SH-SY5Y (cell line): ENCODE measurements around the gene SETBP1.

ENCODE experiments used
- GATA2 ChIP-seq: IDR thresholded peaks from 2 replicates; pipeline ENCODE4 v1.6.1; 2011; ENCODE audit warnings: mild to moderate bottlenecking, low read depth, low read length
- GATA3 ChIP-seq: IDR thresholded peaks from 2 replicates; pipeline ENCODE4 v1.6.1; 2011; ENCODE audit warnings: low read depth, mild to moderate bottlenecking, low read length, moderate library complexity

Gene SETBP1

DNA sequence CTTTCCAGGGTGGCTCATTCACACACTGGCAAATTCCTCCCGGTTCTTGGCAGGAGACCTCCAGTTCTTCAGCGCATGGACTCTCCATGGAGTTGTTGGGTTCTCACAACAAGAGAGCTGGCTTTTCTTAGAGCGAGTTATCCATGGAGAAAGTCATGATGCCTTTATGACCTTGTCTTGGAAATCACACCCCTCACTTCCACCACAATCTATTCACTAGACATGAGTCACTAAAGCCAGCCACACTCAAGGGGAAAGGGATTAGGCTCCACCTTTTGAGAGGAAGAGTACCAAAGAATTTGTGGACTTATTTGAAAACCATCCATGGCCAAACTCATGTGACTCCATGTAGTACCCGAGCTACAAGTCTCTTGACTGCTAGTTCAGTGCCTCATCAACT is 160.5 kb downstream of the SETBP1 start:
- TF ChIP-seq GATA3 (no peak), GATA2 (no peak)

DNA sequence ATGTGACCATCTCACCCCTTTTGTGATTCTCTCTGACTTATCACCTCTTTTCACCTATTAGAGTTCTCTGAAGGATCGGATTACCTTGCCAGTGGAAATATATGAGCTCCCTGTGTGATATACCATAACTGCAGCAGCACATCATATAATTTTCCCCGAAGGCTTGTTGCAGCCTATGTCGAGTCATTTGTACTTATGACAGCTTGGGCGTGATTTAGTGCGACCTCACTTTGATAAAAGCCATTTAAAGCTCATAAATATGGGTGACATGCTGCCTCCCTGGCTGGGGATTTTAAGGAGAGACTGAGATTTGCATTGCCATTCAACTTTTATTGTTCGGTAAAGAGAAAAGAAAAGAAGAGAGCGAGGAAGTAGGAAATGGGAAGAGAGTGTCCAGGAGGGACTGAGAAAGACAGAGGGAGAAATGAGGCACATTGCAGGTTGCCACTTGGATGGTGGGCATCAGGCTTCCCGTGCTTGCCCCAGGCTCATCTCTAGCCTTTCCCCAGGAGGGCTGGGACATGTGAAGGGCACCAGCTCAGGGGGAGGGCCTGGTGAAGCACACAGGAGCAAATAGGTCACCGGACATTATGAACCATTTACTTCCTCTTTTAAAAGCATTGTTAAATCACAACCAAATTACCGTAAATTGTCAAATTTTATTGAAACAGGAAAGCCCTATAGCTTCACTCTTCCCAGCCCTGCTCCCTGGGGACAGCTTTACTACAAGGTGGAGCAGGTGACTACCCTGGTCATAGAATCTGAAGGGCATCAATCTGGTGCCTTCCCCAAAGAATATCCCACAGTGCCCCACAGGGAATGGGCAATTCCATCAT is 161.3 kb downstream of the SETBP1 start:
- TF ChIP-seq GATA2 (no peak), GATA3 (no peak)

DNA sequence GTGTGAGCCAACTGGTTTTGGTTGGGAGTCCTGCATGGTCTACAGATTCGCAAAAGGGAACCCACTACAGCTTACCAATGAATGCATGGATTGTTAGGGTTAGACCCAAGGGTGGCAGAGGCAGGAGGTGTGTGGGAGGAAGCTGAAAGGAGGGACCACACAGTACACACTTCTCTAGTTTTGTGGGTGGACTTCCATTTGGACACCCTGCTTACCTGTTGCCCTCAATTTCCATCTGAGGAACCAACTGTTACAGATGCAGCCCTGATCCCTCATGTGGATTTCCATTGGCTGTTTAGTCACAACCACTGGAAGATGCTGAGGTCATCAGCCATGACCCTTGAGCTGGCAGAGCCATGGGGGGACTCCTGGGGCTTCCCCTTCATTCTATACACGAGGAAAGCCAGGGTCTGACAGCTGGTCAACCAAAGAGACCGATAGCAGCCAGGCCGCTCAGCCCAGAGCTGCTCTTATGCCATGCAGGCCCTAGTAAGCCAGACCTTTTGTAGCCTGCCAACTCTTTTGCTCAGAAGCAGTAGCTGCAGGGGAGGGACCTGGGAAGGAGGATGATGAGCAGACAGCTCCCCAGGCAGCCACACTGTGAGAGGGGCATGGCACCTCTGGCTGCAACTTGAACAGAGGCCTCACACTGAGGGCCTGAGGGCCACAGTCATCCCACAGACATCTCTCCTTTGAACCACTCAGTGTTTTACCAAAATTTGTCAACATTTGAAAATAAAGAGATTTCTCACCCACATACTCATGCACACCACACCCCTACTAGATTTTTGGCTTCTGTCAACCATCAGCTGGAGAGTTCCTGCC is 162.1 kb downstream of the SETBP1 start:
- TF ChIP-seq GATA2 (no peak), GATA3 (no peak)

DNA sequence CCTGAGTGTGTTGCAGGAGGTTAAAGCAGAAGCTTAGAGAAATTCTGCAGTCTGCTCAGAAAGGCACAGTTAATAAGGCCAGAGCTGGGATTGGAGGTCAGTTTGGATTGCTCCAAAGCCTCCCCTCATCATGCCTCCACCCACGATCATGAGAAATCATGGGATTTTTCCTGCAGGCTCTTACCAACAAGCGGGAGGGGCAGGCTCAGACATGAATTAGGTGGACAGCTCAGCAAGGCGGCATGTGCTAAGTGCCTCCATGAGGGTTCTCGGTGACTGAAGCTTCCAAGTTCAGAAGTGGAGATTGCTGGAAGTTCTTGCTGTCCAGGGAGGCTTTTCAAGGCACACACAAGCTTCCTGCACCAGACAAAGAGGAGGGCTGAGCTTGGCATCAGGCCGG is 163.8 kb downstream of the SETBP1 start:
- TF ChIP-seq GATA3, result no peak
- no peak for TF ChIP-seq GATA2

DNA sequence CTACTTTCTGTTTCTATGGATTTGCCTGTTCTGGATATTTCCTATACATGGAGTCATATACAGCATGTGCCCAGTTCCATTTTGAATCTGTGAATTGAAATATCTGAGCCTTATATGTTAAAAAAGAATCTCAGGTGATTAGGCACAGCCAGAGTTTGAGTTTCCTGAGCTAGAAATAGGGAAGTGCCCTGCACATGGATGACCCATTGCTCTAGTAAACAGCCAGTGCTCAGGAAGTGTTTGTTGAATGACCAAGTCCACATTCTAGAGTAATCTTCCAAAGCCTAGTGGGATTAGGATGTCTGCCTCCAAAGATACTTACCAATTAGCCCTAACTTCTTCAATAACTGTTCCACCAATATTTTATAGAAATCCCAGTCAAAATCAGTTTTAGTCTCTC is 165.8 kb downstream of the SETBP1 start:
- TF ChIP-seq GATA3 (no peak), GATA2 (no peak)

DNA sequence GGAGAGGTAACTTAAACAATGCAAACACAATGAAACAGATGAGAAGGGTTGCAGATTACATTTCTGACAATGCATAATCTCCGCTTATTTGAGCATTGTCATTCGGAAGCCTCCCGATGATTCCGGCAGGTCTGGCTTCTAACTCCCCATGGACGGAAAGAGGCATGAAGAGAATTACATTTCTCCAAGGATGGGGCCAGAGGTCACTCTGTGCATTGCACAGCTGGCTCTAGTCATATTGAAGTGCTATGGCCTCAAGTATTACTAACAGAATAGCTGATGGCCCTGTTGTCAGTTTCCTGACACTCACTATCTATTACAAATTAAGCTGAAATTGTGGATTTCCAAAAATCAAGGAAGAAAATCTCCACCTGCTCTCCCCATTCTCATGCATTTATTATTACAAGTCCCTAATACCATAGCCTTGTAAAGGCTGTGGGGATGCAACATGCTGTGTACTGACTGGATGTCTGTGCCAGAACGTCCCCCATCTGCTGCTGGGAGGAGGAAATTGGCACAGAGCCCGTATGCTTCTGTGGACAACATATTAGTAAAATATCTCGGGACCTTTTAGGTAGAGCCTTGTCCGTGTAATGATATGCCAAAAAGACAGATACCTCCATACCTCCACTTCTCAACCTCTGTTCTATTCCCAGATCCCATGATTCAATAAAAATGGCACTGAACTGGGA is 168.1 kb downstream of the SETBP1 start:
- TF ChIP-seq GATA2 (no peak), GATA3 (no peak)

DNA sequence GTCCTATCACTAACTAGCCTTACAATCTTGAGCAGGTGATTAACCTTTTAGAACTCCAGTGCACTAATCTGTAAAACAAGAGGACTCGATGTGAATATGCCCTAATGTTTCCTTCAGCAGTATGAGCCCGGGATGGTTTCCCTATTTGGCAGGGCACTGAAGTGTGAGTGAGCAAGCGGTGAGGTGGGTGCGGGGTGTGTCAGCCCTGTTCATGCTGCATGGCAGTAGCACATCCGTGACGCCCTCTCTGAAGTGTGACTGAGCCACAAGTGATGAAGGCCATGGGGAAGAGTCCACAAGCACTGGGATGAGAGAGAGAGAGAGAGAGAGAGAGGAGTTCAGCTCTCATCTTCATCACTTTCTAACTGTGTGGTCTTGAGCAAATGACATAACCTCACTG is 168.7 kb downstream of the SETBP1 start:
- TF ChIP-seq GATA2, result no peak
- no peak for TF ChIP-seq GATA3

DNA sequence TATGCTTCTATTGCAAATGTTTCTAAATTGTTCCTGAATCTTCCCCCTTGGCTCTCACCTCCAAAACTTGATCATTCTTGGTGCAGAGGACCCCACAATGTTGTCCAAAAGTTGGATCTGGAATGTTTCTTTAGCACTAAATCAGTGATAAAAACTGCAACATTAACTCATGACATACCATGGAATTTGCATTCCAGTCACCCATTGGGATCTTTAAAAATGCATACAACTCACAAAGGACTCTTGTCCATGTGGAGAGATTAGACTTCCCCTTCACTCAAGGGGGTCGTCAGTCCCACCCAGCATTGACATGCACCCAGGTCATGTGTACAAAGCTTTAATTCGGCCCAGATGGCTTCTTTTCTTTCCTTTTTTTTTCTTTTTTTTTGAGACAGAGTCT is 169.3 kb downstream of the SETBP1 start:
- TF ChIP-seq GATA2, result no peak
- no peak for TF ChIP-seq GATA3

DNA sequence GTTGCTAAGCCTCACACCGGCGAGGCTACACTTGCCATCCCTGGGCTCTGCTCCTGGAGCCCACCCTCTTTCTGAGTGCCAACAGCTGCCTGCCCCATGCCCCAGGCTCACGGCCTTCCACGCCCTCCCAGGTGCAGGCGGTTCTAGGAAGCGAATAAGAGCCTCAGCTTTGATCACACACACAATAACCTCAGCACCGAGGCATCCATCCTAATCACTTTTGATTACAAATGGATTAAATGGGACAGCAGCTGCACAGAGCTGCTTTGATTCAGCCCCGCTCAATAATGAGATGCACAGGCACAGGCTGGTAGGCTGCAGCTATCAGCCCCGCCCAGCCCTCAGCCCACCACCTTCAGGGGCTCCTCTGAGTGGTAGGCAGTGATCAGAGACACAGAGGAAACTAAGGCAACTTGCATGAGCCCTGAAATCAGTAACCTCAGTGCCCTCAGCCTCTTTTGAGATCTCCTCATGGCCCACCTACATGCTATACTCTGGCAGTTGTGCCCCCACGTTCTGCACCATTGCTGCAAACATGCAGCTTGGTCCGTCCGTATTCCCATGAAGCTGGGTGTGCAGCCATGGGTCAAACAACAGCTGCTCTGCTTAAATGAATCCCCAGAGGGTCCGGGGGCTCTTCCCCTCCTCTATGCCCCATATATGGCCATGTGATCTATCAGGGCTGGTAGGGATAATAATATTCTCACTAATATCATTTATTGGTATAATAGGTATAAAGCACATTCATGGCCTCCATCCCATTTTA is 171.4 kb downstream of the SETBP1 start:
- TF ChIP-seq GATA2 (no peak), GATA3 (no peak)

DNA sequence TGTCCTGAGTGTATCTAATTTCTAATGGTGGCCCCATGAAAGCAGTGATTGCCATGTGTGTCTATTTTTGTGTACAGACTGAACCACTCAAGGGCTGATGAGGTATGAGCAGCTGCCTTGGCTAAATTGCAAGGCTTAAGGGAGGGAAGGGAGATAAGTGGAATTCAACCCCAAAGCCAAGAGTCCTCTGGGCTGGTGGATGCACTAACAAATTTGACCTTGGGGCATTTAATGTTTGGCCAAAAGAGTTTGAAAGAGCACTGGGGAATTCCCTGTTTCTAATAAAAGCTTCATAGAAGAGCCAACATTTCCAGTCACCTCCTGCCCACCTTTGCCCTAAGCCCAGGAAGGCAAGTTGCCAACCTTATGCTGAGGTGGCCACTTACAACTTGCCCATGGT is 172.1 kb downstream of the SETBP1 start:
- TF ChIP-seq GATA3 (no peak), GATA2 (no peak)

DNA sequence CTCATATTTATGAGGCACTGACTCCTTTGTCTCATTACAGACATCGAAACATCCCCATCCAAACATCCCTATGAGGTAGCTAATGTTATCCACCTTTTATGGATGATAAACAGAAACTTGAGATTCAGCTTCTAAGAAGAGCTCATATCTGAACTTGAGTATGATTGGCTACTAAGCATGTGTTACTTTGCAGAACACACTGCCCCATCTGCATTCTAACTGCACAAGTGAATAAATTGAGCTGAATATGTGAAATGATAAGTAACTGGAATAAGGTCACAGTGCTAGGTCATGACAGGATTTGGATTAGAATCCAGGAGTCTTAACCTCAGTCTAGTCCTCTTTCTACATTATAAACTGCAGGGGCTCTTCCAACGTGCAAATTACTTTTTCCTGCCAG is 172.7 kb downstream of the SETBP1 start:
- no peak for TF ChIP-seq GATA2
- TF ChIP-seq GATA3, result no peak

DNA sequence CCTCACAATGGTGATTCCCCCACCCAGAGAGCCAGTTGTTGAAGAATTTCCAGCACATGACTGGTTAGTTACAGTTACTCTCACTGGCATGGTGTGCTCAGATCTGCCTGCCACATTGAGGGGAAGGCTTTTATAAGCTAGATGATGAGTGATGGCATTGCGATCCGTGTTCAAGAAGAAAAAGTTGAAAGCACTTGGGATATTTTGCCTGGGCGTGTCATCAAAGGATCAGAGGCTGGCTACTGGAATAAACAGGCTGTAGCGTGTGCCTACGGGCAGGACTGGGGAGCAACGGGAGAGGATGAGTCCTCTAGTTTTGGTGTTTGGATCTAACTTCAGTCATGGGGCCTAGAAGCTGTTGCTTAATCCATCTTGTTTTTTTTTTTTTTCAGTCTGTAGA is 175.0 kb downstream of the SETBP1 start:
- TF ChIP-seq GATA2 (no peak), GATA3 (no peak)

DNA sequence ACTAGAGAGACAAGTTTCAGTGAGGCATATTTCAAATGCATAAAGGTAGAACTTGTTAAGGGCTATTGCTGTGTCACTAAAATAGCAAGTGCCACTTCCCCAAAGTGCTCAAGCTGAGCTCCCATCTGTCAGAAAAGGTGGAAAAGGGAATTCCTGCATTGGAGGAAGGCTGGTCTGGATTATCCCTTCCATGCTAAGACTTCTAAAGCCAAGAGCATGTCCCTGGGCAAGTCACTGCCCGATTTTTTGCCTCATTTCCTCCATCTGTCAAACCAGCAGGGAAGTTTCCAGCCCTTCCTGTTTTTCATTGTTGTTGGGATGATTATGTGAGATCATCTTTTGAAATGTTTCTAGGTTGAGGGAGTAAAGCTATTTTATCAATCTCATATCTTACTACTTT is 175.5 kb downstream of the SETBP1 start:
- TF ChIP-seq GATA3 (no peak), GATA2 (no peak)

DNA sequence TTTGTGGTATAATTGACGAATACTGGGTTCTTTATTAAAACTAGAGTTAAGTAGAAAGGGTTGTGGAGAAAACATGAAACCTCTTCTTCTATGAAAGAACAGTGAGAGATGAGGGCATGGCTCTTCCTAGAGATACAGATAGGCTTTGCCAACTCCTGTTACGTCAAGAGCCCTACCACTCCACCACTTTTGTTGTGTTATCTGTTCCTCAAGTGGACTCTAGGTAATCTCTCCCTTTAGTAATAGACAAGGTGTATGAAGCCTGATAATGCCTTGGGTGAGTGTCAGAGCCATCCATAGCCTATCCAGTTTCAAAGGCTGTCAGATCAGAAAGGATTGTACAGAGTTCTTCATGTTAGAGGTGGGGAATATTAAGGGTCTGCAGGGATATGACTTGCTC is 176.4 kb downstream of the SETBP1 start:
- TF ChIP-seq GATA2 (no peak), GATA3 (no peak)
